GM03348 (cell line): ENCODE data around the gene ADAMTSL4.
A peak's percentile ranks its signal among the peaks of the same experiment; 100 is the strongest.
"Not testable (repeated sequence)": the region's sequence is repeated elsewhere in the genome, so short reads cannot be mapped to it uniquely, and the experiment has no call there.

Source experiments
- DNase-seq: peaks from one replicate; pipeline ENCODE4 v3.0.0; 2012; ENCODE audit warnings: low spot score

The ADAMTSL4 gene

DNA sequence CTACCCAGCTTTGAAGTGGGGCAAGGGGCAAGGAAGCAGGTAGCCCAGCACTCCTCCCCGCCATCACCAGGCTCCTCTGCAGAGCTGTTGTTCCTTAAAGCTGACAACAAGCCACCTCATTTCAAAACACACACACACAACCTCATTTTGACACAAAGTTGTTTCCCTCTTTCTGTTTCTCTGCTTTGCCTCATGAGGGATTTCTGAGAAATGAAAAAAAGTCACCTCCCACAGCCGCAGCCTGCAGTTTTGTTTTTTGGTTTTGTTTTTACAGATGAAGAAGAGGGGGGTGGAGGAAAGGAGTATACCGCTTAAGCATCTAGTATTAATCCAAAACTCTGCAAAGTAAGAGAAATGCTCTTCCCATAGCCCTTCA lies 18.1 kb downstream of the ADAMTSL4 start:
- DNase-seq, result no peak

DNA sequence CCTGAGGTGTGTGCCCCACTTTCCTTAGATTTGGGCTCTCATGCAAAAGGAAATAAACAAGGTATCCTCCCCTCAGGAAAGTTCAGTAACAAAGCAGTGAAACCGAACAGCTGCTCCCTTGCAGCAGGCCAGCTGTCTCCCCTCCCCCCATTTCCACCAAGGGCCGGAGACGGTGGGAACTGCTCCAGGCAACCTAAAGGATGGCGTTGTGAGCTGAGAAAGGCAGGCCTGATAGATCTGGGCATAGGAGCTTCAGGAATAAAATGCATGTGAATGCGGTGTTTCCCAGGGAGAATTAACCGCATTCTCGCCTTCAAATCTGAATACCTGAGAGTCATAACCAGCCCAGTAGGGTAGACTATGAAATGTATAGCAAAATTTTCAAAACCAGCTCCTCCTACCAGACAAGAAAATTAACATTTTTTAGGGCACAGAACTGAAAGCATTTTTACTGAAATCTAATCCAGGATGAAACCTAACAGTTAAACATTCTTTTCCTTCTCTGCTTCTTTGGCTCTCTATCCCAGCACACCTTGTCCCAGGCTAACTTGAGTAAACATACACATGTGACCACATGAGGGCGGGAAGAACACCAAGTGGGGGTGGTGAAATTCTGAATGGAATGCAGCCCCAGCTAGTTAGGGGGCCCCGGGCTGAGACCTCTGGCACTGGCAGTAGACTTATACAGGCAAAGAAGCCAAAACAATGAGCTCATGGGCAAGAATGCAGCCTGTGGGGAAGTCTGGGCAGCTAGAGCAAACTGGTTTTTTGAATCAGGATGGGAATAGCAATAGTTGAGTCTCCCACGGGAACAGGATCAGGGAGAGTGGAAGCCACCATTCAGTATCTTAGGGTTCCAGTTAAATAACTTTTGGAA lies 18.7 kb downstream of the ADAMTSL4 start:
- DNase-seq, result peak; percentile 86

DNA sequence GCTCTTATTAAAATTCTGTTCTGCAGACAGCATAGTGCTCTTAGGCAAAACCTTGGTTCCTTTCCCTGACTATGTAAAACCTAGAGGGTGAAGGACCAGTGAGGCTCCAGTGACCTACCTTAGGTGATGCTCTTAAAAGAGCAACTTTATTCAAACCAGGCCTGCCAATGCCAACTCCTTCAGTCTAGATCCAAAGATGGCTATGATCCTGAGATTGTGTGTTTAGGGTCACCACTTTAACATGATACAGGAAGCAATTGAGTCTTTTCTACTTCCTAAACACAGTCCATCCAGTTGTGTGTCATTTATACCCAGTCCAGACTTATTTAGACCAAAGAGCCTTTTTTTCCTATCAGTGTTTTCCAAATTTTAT lies 19.4 kb downstream of the ADAMTSL4 start:
- no peak for DNase-seq

DNA sequence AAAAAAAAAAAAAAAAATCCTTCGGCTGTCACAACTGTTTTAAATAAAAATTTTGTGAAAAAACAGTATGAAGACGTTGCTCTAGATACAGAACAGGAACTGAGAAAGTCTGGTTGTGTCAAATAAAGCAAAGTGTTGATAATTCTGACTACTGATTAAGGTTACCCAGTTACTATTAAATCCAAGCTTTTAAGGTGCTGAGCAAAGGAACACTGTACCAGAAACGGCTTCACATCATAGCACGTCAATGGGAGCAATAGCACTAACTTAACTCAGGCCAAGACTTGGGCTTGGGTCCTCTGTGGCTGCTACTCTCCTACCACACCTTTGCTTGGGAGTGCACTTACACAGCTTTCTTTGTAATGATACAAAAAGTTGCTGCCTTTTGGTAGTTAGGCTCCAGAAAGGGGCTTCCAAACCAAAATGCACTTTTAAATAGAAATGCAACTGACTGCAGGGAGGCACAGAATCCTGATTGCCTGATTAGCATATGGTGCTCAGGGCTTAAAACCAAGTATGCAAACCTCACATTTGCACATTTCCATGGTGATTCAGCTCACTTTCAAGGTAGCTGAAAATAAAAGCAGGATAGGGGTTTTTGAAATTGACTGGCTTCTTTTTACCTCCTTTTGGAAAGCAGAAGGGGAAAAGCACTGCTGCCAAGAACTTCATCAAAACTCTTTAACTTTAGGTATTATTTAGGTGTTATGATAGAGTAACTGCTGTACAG lies 23.9 kb downstream of the ADAMTSL4 start:
- DNase-seq, result no peak

DNA sequence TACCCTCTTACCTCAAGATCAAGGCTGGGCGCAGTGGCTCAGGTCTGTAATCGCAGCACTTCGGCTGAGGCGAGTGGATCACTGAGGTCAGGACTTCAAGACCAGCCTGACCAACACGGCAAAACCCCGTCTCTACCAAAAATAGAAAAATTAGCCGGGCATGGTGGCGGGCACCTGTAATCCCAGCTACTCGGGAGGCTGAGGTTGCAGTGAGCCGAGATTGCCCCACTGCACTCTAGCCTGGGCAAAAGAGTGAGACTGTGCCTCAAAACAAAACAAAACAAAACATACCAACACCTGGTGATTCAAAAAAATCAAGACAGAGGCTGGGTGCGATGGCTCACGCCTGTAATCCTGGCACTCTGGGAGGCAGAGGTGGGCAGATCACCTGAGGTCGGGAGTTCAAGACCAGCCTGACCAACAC lies 24.5 kb downstream of the ADAMTSL4 start:
- DNase-seq, result not testable (repeated sequence)

DNA sequence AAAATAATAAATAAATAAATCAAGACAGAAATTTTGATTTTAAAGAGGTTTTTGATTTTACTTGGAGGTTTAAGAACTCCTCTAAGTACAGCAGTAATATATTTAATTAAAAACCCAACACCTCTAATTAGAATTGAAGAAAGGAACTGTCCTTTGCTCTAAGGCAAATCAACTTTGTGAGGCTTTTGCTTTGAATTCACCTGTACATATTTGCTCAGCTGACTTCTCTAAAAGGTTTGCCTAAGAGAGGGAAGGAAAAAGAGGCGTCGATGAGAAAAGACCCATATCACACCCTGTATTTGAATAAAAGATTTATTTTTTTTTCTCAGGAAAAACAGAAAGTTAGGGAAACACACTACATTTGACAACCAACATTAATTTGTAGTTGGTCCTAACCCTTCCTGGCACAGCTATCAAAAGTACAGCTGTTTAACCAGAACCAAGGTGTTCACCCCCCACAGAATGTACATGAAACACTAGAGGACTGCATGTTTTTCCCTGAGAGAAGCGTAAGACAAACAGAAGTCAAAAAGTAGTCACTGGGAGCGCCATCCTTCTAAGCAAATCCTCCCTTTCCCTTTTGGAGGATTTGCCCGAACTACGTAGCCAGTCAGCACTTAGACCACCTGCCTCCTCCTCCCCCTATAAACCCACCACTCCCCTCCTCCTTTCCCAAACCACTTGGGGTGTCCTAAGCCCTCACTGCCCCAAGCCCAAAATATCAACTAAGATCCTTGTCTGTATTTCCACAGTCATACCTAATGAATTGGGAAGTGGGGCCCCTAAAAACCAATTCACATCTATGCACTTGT lies 25.3 kb downstream of the ADAMTSL4 start:
- no peak for DNase-seq

DNA sequence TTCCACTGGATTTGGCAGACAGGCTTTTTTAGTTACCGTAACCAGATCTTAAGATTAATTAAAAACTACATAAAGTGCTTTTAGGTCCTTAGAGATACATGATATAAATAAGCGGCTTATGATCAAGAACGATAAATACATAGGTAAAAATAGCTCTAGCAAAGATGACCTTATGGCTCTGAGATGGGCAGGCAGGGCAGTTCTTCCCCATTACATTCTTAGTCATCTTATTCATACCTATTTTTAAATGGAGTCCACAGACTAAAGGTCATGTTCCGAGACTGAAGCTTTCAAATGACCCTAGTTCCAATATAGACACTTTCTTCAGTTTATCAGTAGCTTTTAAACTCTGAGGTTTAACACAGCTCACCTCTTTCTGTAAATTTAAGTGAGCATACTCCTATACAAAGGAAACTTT lies 25.9 kb downstream of the ADAMTSL4 start:
- no peak for DNase-seq

DNA sequence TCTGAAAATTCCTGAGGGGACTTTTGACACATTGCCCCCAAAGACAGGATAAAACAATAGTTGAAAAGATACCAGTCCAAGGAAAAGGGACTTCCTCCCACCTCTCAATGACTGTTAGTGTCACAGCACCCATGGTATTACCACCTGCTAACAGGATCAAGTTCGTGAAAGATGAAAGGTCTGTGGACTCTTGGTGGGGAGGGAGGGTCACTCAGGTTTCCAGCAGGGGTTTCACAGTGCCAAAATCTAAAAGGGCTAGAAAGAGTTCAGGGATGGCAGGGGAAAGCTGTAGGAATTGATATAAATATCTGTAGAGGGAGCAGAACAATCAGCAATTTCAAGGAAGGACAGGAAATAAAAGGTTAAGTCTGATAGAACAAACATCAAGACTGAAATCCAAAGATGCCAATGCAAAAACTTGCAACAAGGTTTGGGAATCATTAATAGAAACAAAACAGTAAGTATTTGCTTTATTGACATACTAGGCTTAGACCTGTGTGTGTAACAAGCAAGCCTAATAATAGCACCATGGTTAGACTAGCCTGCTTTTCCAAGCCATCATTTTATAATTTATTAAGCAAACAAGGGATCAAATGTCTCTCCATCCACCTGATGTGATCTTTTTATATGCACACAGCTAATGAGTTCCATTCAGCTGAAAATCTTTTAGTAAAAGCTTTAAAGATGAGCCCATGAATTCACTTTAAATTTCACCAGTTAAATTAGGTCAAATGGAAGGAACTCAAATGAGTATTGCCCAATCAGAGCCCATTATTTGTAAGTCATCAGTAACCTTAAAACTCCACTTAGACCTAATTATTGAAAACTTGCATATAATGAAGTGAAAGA lies 26.5 kb downstream of the ADAMTSL4 start:
- DNase-seq, result no peak

DNA sequence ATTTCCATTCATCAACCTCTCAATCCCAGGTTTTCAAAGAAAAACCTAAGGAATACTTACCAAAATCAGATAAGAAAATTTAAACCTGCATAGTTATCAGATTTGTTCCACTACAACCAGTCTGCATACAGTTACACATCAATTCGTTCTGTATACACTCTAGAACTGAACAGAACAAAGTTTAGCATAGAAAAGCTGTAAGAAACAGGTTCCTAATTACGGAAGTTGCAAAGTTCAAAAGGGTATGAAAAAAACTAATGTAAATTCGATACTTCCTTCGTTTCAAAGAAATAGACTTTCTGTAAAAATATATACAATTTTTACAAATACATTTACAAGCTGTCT lies 27.1 kb downstream of the ADAMTSL4 start:
- no peak for DNase-seq

DNA sequence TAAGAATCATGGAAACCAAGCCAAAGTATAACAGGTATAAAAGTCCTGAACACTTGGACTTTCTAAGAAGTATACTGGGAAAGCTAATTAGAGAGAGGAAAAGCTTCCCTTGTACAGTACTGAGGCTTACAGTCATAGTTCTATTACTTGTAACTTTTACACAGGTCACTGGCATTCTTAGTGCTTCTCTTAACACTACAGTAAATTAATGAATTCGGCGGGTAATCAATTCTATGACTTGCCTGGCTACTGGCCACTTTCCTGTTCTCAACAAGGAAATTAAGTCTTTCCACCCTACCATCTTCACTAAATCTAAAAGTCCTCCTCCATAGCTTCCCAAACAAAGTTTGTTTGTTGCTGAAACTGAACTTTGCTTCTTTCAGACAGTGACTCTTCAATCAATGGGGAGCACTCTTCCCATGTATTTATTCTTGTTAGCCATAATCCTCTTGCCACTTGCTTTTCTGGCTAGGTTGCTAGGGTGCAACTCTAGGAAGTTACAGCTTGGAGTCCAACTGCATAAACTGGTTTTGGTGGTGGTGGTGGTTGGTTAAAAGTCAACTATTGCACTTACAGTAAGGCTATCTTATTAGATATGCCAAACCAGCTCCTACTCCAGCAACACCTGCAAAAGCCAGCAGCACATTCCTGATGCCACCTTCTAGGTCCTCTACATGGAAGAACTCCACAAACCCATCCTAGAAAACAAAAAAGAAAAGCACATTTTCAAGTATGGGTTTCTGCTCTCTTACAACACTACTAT lies 27.8 kb downstream of the ADAMTSL4 start:
- DNase-seq, result no peak

DNA sequence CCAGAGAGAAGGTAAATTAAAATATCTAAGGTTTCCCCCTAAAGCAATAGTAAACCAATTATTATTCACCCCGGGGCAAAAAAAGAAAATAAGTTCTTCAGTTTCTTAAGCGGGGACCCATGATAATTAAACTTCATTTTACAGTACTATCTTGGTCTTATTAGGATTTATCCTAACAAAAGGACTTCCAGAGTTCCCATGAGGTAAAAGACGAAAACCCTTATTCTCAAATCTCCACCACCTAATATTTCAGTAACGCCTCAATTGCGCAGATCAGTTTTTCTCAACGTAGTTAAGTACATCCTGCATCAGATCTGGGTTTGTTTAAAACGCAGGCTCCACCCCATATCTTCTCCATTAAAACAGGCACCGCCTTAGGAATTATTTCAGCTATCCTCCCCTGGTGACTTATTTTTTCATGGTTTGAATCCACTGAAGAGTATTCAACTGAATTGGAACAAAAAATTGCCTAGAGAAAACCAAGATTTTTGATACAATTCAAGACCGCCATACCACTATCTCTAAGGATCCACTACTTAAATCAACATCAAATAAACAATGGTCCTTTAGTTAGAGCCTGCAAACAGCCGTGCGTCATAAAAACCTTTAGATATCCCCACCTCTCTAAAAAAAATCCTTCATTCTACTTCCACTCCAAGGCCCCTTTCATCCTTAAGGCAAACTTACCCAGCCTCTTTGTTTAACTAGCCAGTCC lies 28.5 kb downstream of the ADAMTSL4 start:
- no peak for DNase-seq

DNA sequence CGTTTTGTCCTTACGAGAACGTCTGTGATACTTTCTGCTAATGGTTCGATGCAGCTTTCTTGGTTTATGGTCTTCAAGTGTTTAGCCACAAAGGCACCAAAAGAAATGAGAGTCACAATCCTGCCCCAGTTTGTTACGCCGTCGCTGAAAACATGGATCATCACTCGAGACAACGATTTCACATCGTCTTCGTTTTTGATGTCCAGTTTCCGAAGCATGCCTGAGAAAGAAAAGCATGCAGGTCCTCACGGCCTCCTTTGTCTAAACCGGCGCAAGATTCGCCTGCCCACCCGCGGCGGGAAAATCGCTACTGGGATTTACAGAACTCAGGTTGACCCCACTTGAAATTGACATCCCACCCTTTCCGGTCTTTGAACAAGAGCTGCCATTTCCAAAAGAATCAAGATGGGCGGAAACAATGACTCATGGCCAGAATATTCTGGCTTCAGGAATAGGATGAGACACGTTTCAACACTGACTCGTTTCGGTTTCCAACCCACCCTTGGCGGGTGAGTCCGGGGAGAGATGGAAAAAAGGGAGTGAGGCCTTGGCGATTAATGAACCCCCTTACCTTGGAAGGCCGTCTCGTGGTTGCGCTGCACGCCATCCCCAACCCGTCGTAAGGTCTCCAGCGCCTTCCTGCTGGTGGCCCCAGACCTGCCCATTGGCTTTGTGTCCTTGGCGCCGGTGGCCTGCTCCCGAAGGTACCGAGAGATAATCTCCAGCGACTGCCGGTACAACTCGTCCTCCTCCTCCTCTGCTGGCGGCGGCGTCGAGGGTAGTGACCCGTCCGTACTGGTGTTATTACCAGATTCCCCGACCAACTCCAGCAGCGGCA lies 29.3 kb downstream of the ADAMTSL4 start:
- DNase-seq, result peak; percentile 68

DNA sequence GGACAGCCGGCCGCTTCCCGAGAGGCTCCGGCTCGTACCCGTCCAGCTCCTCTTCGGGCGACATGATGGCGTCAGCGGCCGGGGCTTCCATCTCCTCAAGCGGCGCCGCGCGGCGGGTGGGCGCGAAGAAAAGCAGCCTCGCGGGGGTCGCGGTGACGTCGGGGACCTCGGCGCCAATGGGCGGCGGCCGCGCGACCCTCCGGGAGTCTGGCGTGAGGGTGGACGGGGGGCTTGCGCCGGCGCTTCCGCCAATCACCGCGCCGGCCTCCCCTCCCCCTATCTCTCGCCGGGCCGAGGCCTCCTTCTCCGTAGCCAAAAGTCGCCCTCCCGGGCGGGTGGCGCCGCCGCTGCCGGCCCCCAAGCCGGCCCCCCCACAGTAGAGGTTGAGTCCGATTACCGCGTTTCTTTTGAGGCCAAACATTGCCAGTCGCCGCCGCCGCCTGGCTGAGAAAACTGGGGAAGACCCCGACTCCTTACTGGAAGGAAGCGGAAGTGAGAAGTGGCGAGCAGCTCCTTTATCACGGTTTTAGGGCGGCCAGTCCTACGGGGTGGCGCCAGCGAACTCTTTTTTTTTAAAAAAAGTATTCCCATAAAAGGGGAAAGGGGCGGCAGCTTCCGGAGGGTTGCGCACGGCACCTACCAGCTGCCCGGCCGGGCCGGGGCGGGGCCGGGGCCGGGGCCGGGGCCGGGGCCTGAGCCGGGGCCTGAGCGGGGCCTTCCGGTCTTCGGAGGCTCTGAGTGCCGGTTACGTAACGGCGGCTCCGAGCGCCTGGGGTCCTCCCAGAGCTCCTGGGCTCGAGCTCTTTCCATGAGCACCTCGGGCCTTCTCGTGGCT lies 30.1 kb downstream of the ADAMTSL4 start, which contains the start of gene MCL1:
Gene MCL1, minus strand, starts transcription at position 501 of the 835 bp plus-strand sequence. Its CDS starts 80 bp downstream, at position 421.
- DNase-seq, result peak; percentile 93

DNA sequence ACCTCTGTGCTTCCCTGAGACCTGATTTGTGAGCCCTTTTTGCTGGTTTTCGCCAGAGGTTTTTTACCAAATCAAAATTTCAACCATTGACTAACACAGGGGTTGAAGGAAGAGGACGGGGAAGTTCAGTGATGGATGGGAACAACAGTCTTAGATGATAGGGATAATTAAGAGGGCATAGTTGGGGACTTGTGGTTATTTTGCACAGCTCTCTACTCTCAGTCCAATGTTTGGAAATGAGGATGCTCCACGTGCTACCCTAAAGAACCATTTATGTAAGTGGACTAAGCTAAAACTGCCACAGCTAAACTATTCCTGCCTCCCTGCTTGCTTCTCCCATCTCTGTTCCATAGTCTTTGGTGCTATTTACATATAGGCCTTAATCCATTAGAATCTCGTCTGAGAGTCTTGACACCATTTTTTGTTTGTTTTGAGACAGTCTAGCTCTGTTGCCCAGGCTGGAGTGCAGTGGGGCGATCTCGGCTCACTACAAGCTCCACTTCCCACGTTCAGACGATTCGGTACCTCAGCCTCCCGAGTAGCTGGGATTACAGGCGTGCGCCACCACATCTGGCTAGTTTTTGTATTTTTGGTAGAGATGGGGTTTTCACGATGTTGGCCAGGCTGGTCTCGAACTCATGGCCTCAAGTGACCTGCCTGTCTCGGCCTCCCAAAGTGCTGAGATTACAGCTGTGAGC lies 30.9 kb downstream of the ADAMTSL4 start:
- no peak for DNase-seq

DNA sequence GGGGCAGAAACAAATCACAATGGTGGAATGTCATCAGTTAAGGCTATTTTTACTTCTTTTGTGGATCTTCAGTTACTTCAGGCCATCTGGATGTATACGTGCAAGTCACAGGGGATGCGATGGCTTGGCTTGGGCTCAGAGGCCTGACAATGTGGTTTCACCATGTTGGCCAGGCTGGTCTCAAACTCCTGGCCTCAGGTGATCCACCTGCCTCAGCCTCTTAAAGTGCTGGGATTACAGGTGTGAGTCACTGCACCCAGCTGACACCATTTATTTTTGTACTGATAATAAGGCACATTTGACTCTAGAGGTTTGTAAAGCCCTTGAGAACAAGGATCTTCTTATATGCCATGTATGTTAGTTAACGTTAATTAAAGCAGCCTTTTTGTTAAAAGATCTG lies 31.8 kb downstream of the ADAMTSL4 start:
- not testable (repeated sequence) for DNase-seq

DNA sequence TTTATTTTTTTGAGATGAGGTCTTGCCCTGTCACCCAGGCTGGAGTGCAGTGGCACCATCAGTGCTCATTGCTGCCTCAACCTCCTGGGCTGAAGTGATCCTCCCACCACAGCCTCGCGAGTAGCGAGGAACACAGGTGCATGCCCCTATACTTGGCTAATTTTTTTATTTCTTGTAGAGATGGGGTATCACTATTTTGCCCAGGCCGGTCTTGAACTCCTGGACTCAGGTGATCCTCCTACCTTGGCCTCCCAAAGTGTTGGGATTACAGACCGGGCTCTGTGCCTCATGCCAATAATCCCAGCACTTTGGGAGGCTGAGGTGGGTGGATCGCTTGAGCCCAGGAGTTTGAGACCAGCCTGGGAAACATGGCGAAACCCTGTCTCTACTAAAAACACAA lies 32.2 kb downstream of the ADAMTSL4 start:
- DNase-seq, result not testable (repeated sequence)

DNA sequence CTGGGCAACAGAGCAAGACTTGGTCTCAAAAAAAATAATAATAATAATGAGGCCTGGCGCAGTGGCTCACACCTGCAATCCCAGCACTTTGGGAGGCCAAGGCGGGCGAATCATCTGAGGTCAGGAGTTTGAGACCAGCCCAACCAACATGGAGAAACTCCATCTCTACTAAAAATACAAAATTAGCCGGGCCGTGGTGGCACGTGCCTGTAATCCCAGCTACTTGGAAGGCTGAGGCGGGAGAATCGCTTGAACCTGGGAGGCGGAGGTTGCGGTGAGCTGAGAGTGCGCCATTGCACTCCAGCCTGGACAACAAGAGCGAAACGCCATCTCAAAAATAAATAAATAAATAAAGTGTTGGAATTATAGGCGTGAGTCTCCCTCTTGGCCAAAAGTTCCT lies 32.8 kb downstream of the ADAMTSL4 start:
- DNase-seq, result not testable (repeated sequence)

DNA sequence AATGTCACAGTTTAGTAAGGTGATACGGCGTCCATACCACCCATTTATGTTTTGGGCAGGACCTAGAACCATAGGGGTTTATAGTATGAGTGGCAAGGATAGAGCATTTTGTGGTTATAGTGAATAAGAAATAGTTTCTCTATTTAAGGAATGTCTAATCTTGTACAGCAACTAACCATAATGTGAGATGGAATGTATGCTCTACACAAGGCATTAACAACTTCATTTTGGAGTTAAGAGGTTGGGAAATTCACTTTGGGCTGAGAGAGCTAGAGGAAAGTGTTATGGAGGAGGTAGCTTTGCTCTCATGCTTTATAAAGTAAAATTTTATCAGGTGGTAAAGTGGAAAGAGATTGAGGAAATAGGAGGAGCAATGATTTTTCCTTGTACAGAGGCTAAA lies 33.2 kb downstream of the ADAMTSL4 start:
- no peak for DNase-seq
